ENCODE measurements around the gene M1AP.

The M1AP gene

GRCh38 chr2:74588664-74589063, 59.5 kb downstream of the M1AP start:
- no peak for DNase-seq

GRCh38 chr2:74587664-74588277, 60.4 kb downstream of the M1AP start:
- peak; percentile 60 for DNase-seq

- no peak for DNase-seq
These were observed 62.5 kb downstream of the M1AP start for GRCh38 chr2:74585406-74586185.

DNA sequence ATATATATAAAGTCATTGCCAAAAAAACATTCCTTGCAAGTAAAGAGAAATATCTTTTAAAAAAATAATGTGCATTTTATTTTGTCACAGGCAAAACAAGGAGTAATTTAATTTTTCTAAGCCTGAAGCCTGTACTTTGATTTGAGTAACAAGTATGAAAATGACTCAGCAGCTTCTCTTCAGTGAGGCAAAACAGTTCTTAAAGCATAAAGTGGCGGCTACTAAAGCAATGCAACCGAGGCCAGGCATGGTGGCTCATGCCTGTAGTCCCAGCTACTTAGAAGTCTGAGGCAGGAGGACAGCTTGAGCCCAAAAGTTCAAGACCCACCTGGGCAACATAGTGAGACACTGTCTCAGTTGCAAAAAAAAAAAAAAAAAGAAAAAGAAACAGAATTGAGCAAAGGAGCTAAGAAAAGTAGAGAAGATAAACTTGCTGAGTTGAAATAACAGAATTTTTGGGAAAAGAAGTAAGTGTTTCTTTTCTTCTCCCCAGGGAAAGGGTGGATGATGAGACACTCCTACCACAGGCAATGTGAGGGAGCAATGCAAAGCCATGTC, 64.0 kb downstream of the M1AP start:
- no peak for DNase-seq

GRCh38 chr2:74583504-74583903, 64.6 kb downstream of the M1AP start:
- no peak for DNase-seq

GRCh38 chr2:74582184-74582583, 65.9 kb downstream of the M1AP start:
- no peak for DNase-seq

DNA sequence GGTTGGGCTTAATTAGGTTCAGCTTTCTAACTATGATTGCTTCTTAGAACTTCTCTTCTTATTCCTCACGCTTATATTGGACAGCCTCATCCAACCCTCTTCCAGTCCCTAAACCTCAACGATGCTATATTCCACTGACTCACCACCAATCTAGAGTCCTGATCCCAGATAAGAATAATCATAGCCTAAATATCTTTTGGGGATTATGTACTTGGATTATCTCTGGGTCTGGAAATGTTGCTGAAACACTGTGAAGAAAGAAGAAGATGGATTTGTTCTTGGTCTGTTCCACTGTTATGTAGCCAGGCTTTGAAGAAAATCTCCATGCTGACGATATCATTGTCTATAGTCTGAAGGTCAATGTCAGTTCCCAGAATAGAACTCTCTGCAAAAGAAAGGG, 66.7 kb downstream of the M1AP start:
- DNase-seq = no peak

- no peak for DNase-seq
These were observed 69.7 kb downstream of the M1AP start for GRCh38 chr2:74578408-74578807.

DNA sequence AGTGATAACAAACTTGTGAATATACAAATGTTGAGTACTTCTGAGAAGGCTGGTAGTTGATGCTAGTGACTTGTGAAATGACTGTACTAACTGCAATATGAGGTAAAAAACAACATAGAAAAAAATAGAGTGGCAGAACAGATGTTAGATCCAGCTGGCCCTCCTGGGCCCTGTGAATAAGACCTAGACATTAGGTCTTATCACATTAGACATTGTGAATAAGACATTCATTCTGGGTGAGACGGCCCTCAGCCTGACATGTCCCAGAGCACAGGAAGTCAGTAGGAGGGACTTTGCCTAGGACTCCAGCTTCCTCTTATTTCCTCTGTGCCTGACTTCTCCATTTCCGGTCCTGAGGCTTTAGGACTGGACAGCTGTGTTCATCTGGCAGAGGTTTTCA, 70.7 kb downstream of the M1AP start:
- no peak for DNase-seq

DNA sequence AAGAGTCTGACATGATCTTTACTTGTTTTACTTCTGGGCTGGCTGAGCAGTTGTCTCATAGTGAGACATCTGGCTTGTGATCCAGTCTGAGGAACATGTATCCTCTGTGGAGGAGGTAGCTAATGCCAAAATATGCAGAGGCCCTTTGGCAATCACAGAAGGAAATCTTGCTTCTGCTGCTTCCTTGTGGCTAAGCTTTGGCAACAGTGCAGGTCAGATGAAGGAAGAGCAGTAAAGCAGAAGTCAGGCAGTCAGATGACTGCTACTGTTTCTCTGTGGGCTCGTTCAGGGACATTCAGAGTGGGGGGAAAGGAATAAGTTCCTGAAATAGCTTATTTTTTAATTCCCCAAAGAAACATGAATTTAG, 71.3 kb downstream of the M1AP start:
- no peak for DNase-seq

GRCh38 chr2:74576211-74576862, 71.8 kb downstream of the M1AP start:
- no peak for DNase-seq

GRCh38 chr2:74575320-74575719, 72.8 kb downstream of the M1AP start:
- DNase-seq = peak; percentile 11

DNA sequence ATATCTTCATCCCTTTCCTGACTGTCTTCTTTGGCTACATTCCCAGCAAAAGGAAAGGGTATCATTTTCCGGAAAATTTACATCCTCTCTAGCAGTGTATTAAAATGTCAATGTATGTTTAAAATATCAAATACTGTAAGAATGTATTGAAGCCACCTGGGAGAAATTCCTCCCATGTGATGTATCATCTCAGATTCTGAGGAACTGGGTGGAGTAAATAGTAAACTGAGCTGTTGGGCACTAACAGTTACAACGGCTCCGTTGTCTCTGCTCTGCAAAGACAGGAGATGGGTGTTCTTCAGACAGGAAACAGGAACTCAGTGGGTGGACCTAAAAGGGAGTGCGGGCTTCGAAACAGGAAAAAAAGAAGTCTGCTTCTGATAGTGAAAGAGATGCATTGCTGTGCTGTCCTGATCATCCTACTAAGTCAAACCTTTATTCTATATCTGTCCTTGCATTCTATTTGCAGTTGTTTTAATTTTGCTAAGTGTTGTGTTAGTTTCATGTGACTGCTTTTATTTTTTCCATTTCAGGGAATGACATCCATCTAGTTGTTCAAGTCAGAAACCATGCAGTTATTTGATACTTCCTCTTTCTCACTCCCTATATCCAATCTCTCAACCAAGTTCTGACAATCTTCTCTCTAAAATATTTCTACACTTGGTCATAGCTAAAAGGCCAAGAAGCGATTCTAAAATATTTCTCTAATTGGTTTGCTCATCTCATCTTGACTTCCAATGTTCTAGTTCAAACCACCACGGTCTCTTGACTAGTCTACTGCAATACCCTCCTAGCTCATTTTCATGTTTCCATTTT, 74.2 kb downstream of the M1AP start:
- no peak for DNase-seq

DNA sequence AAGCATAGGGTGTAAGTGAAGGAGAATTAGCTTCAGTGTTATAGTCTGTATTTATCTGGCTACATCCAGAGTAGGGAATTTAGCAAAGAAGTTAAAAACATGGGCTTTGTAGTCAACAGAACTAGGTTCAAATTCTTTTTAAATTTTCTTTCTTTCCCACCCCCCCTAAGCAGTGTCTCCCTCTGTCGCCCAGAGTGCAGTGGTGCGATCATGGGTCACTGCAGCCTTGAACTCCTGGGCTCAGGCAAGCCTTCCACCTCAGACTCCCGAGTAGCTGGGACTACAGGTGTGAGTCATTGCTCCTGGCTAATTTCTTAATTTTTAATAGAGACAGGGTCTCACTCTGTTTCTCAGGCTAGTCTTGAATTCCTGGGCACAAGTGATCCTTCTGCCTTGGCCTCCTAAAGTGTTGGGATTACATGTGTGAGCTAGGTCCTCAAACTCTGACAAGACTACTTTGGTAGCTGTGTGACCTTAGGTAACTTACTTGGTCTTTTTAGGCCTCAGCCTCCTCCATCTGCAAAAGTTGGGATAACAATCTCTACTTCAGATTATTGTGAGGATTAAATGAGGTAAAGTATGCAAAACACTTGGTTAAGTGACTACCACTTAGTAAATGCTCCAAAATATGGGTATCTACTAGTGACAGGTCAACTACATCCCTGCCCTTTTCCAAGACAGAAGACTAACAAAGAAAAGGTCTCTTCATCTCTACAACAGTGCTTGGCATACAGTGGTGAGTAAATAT, 75.8 kb downstream of the M1AP start:
- no peak for DNase-seq

DNA sequence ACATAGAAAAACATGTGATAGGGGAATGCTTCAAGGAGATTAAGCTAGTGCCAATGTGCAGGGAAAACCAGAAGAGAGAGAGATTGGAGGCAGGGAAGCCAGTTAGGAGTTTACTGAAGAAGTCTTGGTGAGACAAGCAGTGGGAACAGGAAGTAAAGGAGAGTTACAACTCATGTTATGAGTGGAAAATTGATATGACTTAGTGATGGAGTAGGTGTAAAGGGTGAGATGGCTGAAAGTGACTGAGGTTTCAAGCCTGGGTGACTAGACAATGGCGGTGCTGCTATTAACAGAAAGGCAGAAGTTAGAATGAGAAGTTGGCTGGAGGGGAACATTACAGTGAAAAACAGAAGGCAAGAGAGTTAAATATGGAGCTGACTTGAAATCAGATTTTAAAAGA, 77.1 kb downstream of the M1AP start:
- DNase-seq = no peak

GRCh38 chr2:74569686-74570085, 78.4 kb downstream of the M1AP start:
- DNase-seq = no peak

GRCh38 chr2:74567881-74568280, 80.2 kb downstream of the M1AP start:
- no peak for DNase-seq

GRCh38 chr2:74566754-74567085, 81.4 kb downstream of the M1AP start:
- no peak for DNase-seq

DNA sequence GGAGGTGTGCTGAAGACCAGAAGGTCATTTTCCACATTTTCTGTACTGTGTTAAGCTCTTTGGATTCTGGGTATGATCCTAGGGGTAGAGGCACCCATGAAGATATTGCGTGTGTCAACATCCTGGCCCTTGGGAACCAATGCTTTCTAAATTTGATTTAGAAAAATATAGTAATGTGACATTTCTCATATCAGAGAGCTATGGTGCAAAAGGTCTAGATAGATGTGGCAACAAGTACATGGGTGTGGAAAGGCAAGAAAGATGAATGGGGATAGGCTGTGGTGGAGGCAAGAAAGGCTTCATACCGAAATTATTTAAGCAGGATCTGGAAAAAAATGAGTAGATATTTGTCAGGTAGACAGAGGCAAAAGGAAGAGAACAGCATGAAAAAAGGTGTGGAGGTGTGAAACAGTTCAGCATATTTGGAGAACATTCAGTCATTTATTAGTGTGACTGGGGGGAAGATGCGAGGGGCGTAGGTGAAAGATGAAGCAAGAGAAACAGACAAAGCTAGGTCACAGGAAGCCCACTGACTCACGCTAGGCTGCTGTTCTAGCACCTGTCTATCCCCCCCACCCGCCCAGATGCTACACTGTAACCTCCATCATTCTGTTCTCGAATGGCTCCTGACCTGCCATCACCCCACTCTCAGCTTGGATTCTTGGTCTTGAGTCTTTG, 81.9 kb downstream of the M1AP start:
- DNase-seq = no peak

- no peak for DNase-seq
These were observed 83.9 kb downstream of the M1AP start for GRCh38 chr2:74564222-74564621.

DNA sequence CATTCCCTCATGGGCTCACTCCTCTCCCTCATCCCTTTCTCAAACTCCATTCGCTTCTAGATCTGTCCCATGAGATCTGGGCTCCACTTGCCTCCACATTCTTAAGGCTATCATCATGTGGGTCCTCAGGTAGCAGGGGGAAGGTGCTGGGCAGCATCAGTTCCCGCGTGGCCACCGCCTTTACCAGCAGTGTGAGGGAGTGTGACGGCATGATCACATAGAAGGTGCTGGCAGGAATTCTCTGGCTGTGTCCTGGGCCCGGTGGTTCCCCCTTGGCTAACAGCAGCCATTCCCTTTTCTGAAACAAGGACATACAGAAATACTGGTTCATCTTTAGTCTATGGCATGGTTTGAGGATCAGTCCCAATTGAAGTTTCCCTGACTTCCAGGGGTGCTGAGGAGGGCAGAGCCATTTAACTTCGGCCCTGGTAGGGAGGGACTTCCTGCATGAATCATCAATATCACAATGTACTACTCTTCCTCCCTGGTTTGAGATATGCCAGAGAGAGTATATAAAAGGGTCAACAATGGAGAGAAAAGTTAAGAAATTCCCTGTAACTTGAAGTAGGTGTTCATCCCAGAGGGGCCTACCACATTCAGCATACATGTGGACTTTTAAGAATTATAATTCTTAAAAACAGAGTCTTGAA, 85.9 kb downstream of the M1AP start:
- DNase-seq = no peak
